Sigmoid colon (tissue), 7 donors: ENCODE results near the gene ABHD8. TPM values are rescaled to one million over a fixed set of nuclear protein-coding genes. Genes with fewer than 3 reads are reported as not detected.

Experiments
- DNase-seq: peaks from one replicate; pipeline ENCODE4 v3.0.0-alpha.2; 2019
- H3K27ac ChIP-seq, 4 donors: fragments of 200-600 bp; sonication (generic); one replicate each; pipeline ENCODE4 v1.5.1; 2016 to 2019; ENCODE audit warnings: mild to moderate bottlenecking in 1 of 4
- H3K27me3 ChIP-seq, 3 donors: fragments of 200-600 bp; sonication (generic); one replicate each; pipeline ENCODE4 v1.5.1; 2019; ENCODE audit warnings: mild to moderate bottlenecking in 1 of 3
- H3K36me3 ChIP-seq, 4 donors: fragments of 200-600 bp; sonication (generic); one replicate each; pipeline ENCODE4 v1.5.1; 2016 to 2019
- H3K4me1 ChIP-seq, 4 donors: fragments of 200-600 bp; sonication (generic); one replicate each; pipeline ENCODE4 v1.5.1; 2017 to 2019
- H3K4me3 ChIP-seq, 4 donors: fragments of 200-600 bp; sonication (generic); one replicate each; pipeline ENCODE4 v1.5.1; 2017 to 2019; ENCODE audit warnings: mild to moderate bottlenecking in 2 of 4, moderate library complexity in 1 of 4
- H3K9me3 ChIP-seq, 4 donors: fragments of 200-600 bp in 3 of 4; sonication (generic) in 3 of 4; one replicate each; pipeline versions ENCODE4 v1.5.1 to v1.6.1; 2013 to 2019
- EP300 ChIP-seq, 4 donors: sonication (generic); formaldehyde crosslinking; IDR thresholded peaks; one replicate each; pipeline ENCODE4 v1.6.1; 2017; ENCODE audit warnings: antibody characterized with exemption in 4 of 4
- POLR2A ChIP-seq, 2 donors: fragments of 450-650 bp; IDR thresholded peaks; one replicate each; pipeline ENCODE4 v1.6.1; 2016; ENCODE audit warnings: antibody characterized with exemption in 2 of 2, mild to moderate bottlenecking in 2 of 2, moderate library complexity in 2 of 2
- POLR2AphosphoS5 ChIP-seq, 4 donors: sonication (generic); formaldehyde crosslinking; IDR thresholded peaks; one replicate each; pipeline ENCODE4 v1.6.1; 2017; ENCODE audit warnings: antibody characterized with exemption in 4 of 4
- WGBS, 2 donors: extraction: QIAGEN DNeasy Blood & Tissue Kit; methylation state at CpG; one replicate each; pipeline ENCODE4 v1.1.7; 2013; 5-methylcytosine and 5-hydroxymethylcytosine counted together
- intact Hi-C: fragments of 100-400 bp; cut with DNase I; formaldehyde crosslinking; loops from one replicate; pipeline ENCODE4 v1.15.1; 2023
- polyA plus RNA-seq, 3 donors: library from polyadenylated mRNA; stranded (reverse); fragments of 200-250 nt; gene quantifications; one replicate each; pipeline ENCODE4 v1.2.3, GENCODE V29; 2013
- total RNA-seq, 4 donors: library from RNA; depleted of rRNA; stranded (reverse); fragments of >200 nt; gene quantifications; one replicate each; pipeline ENCODE4 v1.1.0, GENCODE V29; 2016
- TF ChIP-seq, protein P1 (sequence below), 4 experiments: fragments of 450-650 bp in 3 of 4; fragments of 200-600 bp in 1 of 4; IDR thresholded peaks; one replicate each; pipeline ENCODE4 v1.5.1; 2016 to 2019; ENCODE audit warnings: antibody characterized with exemption in 4 of 4, mild to moderate bottlenecking in 3 of 4, moderate library complexity in 2 of 4
- donor health status: healthy with polysubstance abuse.
- donor health status: Bipolar disorder and iron deficiency.
- donor health status: healthy.

The ABHD8 gene
- total and polyA plus RNA-seq, 7 donors = 4.2 to 21.9 (median 15.5) TPM

DNA sequence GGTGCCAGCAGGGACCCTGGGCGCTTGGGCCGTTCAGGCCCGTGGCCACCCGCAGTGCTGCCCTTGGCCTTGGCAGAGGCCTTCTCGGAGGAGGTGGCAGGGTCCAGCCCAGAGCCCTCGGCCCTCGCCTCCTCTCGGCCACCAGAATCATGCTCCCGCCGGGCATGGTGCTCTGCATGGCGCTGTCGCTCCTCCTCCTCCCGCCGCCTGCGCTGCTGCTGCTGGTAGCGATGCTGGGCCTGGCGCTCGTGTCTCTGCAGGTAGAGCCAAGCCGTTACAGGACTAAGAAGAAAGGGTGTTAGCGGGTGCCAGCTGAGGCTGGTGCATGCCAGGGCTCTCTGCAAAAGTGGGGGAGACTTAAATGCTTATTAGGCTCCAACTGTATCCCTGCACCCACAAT is 21.9 kb upstream of the ABHD8 start:
- Histone ChIP-seq H3K4me1 (peaks cover 0 to 22% (median 19%) of the 10 kb centered on the region in 4 donors), H3K27ac (no peak overlapping the region), H3K9me3 (no peaks in the 10 kb centered on the region), H3K4me3 (no peak overlapping the region), H3K27me3 (peaks cover 5 to 25% (median 15%) of the 10 kb centered on the region in 3 donors), H3K36me3 (peaks cover 6 to 27% (median 8%) of the 10 kb centered on the region in 4 donors)
- TF ChIP-seq POLR2A (IDR thresholded peaks at IDR 0.05) (no peak), POLR2AphosphoS5 (IDR thresholded peaks at IDR 0.05) (no peak), EP300 (IDR thresholded peaks at IDR 0.05) (no peak)
- TF ChIP-seq, protein P1, sequence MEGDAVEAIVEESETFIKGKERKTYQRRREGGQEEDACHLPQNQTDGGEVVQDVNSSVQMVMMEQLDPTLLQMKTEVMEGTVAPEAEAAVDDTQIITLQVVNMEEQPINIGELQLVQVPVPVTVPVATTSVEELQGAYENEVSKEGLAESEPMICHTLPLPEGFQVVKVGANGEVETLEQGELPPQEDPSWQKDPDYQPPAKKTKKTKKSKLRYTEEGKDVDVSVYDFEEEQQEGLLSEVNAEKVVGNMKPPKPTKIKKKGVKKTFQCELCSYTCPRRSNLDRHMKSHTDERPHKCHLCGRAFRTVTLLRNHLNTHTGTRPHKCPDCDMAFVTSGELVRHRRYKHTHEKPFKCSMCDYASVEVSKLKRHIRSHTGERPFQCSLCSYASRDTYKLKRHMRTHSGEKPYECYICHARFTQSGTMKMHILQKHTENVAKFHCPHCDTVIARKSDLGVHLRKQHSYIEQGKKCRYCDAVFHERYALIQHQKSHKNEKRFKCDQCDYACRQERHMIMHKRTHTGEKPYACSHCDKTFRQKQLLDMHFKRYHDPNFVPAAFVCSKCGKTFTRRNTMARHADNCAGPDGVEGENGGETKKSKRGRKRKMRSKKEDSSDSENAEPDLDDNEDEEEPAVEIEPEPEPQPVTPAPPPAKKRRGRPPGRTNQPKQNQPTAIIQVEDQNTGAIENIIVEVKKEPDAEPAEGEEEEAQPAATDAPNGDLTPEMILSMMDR (IDR thresholded peaks at IDR 0.05) = no peak
- DNase-seq = no peak
- intact Hi-C loops = no loop called here
- 97% methylated on average over 20 of the region's 20 CpGs for WGBS, 2 donors

DNA sequence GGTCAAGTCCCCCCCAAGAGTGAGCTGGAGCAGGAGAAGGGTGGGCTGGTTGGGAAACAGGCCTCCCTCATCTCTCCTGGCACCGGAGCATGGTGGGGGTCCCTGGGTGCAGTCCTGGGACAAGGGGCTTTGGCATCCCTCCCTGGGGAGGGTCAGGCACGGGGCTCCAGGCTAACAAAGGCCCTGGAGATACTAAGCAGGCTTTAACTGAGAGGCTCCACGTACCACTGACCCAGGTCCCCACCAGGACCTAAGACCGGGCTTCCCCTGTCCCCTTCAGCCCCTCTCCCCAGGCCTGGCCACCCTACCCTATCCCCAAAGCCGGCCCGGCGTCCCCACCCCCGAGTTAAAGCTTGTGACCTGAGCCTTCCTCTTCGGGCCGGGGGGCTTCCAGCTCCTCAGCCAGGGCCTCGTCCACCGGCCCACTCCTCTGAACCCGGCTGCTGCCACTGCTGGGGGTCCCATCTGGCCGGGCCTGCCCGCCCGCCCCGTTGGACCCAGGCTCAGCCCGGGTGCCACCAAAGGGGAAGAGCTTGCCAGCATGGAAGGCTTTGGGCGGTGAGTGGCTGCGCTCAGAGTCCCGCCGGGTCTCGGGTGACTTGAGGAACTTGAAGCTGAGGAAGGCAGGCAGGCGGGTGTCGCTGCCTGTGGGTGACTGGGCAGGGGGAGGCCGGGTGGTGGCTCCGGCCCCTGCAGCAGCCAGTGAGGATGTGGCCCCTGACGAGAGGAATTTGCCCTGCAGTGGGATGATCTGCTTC is 21.3 kb upstream of the ABHD8 start:
- Histone ChIP-seq H3K36me3 (peaks cover 9 to 33% (median 14%) of the 10 kb centered on the region in 4 donors), H3K27me3 (peaks cover 5 to 19% (median 11%) of the 10 kb centered on the region in 3 donors), H3K27ac (no peak overlapping the region), H3K4me3 (no peak overlapping the region), H3K4me1 (peaks cover 0 to 22% (median 19%) of the 10 kb centered on the region in 4 donors), H3K9me3 (no peaks in the 10 kb centered on the region)
- intact Hi-C loops = no loop called here
- DNase-seq = no peak
- no peak for TF ChIP-seq POLR2A (IDR thresholded peaks at IDR 0.05)
- 93% methylated on average over 28 of the region's 28 CpGs for WGBS, 2 donors

DNA sequence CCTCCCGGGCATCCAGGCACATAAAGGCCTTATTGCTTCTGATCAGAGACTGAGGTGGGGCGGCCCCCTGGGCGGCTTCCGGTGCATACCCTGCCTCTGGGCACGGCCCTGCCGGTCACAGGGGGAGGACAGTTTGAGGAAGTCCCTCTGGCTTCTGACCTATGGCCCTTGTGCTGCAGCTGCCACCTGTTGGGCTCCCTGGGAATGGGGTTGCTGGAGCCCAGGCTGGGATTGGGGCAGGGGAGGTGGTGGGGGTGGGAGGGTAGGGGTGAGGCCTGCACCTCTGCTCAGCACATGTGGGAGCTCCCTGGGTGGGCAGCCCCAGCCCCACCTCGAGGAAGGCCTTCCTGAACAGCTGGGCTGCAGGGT is 20.7 kb upstream of the ABHD8 start:
- Histone ChIP-seq H3K4me1 (peaks cover 0 to 16% (median 14%) of the 10 kb centered on the region in 4 donors), H3K4me3 (peak overlapping the region in 1 of 4 donors; percentile 28), H3K27ac (no peak overlapping the region), H3K27me3 (peaks cover 4 to 14% (median 5%) of the 10 kb centered on the region in 3 donors), H3K9me3 (no peaks in the 10 kb centered on the region), H3K36me3 (peaks cover 9 to 38% (median 19%) of the 10 kb centered on the region in 4 donors)
- WGBS, 2 donors = 30 to 44% methylated on average over 7 of the region's 7 CpGs
- intact Hi-C loops = no loop called here
- no peak for DNase-seq
- TF ChIP-seq, protein P1 (IDR thresholded peaks at IDR 0.05) = no peak

DNA sequence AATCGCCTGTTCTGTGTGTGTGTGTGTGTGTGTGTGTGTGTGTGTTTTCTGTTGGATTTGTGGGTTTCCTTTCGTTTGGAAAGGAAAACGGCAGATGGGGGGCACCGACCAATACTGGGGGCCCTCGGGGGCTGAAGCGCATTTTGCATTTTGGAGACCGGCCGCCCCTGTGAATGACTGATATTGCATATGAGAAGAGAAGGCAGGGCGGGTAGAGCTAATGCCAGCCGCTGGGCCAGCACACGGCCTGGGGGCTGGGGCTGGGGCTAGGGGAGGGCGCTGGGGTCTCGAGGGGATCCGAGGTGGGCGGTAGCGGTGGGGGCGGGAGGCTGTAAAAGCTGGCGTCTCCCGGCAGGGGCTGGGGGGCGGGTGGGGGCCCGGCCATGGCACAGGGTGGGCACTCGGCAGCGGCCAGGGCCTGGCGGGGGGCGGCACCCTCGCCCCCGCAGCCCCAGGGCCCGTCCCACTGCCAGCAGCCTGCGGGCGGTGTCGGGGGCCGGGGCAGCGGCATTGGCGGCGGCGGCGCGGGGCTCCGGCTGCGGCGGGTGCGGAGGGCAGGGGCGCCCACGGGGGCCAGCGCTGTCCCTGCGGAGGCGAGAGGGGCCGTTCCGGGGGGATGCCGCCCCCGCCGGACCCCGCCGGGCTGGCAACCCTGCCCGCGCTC is 20.2 kb upstream of the ABHD8 start:
- no peak for TF ChIP-seq EP300 (IDR thresholded peaks at IDR 0.05)
- TF ChIP-seq POLR2AphosphoS5 (IDR thresholded peaks at IDR 0.05) = no peak
- TF ChIP-seq POLR2A (IDR thresholded peaks at IDR 0.05) = no peak
- TF ChIP-seq, protein P1 (IDR thresholded peaks at IDR 0.05) = no peak
- no peaks in the 10 kb centered on the region for H3K9me3 ChIP-seq
- peaks cover 0 to 8% (median 0%) of the 10 kb centered on the region in 3 donors for H3K27me3 ChIP-seq
- H3K27ac ChIP-seq = no peak overlapping the region
- peak overlapping the region in 1 of 4 donors; percentile 28 for H3K4me3 ChIP-seq
- WGBS, 2 donors = 30 to 57% methylated on average over 56 of the region's 56 CpGs
- intact Hi-C loops = no loop called here
- H3K4me1 ChIP-seq = peaks cover 0 to 11% (median 8%) of the 10 kb centered on the region in 4 donors
- DNase-seq = no peak
- H3K36me3 ChIP-seq = peaks cover 9 to 44% (median 21%) of the 10 kb centered on the region in 4 donors

DNA sequence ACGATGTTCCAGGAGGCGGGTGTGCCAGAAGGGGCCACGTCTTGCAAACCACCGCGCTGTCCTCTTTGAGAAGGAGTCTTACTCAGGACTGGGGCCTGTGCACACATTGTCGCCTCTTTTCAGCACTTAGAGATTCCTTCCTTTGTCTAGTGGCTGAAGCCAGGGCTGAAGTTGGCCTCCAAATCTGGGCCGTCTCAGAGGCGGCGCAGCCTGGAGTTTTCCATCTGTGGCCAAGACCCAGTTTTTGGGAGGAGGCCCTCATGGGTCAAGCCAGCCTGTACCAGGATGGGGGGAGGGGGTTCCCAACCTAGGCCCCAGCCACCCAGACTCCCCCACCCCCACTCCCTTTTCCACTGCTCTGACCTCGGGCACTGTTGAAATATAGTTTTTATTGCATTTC is 19.6 kb upstream of the ABHD8 start:
- 75 to 78% methylated on average over 10 of the region's 10 CpGs for WGBS, 2 donors
- intact Hi-C loops = no loop called here
- TF ChIP-seq POLR2A (IDR thresholded peaks at IDR 0.05) (no peak), EP300 (IDR thresholded peaks at IDR 0.05) (no peak), POLR2AphosphoS5 (IDR thresholded peaks at IDR 0.05) (no peak)
- TF ChIP-seq, protein P1 (IDR thresholded peaks at IDR 0.05) = no peak
- DNase-seq = peak; percentile 58
- H3K36me3 ChIP-seq = peaks cover 9 to 49% (median 21%) of the 10 kb centered on the region in 4 donors
- peaks cover 0 to 5% (median 0%) of the 10 kb centered on the region in 3 donors for H3K27me3 ChIP-seq
- no peak overlapping the region for H3K27ac ChIP-seq
- peaks cover 0 to 5% (median 3%) of the 10 kb centered on the region in 4 donors for H3K4me1 ChIP-seq
- no peaks in the 10 kb centered on the region for H3K9me3 ChIP-seq
- no peak overlapping the region for H3K4me3 ChIP-seq
